Measurements from ENCODE around the gene GID8.

Gene GID8

DNA sequence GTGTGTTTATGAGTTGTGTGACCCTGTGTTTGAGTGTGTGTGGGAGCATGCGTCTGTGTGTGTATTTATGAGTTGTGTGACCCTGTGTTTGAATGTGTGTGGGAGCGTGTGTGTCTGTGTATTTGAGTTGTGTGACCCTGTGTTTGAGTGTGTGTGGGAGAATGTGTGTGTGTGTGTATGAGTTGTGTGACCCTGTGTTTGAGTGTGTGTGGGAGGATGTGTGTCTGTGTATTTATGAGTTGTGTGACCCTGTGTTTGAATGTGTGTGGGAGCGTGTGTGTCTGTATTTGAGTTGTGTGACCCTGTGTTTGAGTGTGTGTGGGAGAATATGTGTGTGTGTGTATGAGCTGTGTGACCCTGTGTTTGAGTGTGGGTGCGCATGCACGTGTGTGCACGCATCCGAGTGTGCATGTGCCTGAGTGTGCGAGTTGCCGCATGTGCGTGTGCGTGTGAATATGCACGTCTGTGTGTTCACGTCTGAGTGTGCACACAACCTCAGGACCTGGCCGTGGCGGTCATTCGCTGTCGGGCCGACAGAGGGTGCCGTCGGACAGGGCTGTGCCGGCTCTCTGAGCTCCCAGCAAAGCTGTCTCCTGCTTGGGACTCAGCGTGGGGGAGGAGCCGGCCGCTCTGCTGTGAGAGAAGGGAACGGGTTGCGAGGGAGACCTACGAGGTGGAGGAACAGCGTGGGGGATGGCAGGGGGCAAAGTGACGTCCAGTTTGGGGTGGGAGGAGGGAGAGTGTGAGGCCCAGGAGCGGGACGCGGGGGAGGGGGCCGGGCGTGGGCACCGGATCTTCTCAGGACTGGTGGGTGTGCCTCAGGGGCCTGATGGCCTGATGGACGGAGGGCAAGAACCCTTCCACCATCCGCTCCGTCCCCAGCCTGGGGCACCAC is 34.2 kb downstream of the GID8 start:
- FAIRE-seq: no peak

DNA sequence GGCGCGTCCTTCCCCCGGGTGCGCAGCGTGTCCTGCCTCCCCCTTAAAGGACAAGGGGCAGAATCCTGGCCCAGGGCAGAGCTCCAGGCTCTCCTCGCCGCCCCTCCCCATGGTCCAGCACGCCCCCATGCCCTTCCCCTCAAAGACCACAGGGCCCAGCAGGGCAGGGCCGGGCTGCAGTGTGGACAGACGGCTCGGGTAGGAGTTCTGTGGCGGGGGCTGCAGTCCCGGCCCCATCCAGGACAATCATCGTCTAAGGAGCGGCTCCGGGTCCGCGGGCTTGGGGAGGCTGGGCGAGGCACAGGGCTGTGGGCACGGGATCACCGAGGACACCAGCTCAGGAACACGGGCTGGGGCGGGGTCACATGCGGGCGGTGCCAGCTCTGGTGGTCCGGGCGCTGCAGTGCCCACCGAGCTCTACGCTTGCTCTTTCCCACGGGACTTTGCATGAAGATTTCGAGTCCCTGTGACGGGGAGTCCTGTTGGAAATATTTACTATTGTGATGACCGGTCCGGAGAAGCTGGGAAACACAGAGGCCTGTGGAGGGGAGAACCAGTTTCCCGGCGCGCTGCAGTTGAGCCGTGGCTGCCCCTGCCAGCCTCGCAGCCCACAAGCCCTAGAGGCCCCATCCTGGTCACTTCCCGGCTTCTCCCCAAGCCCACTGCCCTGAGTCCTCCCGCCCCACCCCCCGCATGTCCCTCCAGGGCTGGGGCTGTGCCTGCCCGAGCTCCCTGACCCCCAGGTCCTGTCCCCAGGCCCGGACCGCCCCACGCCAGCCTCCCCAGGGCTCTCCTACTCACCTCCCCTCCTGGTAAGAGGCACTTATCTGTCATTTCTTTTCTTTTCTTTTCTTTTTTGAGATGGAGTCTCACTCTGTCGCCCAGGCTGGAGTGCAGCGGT is 35.1 kb downstream of the GID8 start:
- no peak for FAIRE-seq

- FAIRE-seq: no peak
These were observed 37.4 kb downstream of the GID8 start for GRCh38 chr20:62975251-62975760.

DNA sequence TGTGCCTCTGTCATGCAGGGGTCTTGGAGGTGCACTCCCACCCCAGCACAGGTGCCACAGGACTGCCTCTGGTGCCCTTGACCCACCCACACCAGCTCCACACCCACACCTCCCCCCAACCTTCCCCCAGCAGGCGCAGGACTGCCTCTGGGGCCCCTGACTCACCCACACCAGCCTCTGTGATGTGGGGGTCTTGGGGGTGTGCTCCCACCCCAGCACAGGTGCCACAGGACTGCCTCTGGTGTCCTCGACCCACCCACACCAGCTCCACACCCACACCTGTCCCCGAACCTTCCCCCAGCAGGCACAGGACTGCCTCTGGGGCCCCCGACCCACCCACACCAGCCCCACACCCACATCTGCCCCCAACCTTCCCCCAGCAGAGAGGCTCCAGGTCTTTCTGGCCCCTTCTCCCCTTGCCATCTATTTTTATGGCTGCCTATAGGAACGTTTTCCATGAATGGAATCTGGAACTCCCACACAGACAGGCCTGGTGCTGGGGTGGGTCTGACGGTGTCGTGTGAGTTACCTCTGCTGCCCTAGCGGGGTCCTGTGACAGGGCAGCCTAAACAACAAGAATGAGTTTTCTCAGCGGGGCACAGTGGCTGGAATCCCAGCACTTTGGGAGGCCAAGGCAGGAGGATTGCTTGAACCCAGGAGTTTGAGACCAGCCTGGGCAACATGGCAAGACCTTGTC is 38.0 kb downstream of the GID8 start:
- no peak for FAIRE-seq

GRCh38 chr20:62976886-62977285 is 38.9 kb downstream of the GID8 start:
- FAIRE-seq: no peak

DNA sequence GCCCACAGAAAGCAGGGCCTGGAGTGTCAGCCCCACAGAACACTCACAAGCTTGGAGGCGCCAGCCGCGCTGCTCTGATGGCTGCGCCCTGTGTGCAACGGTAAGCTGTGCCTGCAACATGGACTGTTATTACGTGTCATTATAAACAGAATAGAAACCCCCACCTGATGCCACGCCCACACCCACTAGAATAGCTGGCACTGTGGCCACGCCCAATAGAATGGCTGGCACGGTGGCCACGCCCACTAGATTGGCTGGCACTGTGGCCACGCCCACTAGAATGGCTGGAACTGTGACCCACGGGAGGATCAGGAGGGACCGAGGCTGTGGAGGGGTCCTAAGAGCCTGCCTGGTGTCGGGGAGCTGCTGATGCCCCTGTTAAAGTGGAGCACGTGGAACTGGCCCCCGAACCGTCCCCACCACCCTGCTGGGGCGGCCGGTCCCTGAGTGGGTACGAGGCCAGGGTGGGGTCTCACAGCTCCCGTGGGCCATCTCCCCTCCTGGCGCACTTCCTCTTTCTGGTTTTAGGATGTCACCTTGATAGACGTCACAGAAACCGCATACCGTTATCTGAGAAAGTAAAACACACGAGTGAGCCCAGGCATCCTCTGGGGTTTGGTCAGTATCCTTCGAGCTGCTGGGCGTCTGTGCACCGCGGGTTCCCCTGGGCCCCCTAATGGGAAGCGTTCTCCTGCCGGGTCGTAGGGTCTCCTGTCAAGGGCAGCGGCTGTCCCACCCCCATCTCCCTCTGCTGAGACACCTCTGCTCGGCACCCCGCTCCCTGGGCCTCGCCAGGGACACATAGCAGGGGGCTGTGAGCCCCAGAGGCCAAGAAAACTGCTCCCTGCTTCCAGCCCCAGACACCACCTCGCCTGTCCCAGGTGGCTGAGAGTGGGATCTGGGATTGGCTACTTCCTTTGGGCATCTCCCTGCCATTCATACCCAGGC is 39.9 kb downstream of the GID8 start:
- FAIRE-seq: no peak

GRCh38 chr20:62978561-62978943 is 40.6 kb downstream of the GID8 start:
- FAIRE-seq: no peak

DNA sequence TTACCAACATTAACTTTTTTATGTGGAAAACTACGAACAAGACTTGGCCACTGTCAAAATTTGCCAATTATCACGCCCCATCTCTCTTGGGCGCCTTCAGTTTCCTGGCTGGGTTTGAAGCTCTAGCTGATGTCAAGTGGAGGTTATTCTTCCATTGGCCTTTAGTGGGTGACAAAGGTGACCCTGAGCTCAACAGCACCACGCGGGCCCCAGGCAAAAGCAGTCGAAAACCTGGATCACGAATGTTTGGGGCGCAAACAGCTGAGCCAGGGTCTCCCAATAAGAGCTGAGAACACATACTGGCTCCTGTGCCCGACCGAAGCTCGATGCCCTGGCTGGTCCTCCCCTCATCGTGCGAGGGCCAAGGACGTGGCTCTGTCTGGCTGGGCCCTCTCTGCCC is 41.4 kb downstream of the GID8 start:
- FAIRE-seq: no peak

DNA sequence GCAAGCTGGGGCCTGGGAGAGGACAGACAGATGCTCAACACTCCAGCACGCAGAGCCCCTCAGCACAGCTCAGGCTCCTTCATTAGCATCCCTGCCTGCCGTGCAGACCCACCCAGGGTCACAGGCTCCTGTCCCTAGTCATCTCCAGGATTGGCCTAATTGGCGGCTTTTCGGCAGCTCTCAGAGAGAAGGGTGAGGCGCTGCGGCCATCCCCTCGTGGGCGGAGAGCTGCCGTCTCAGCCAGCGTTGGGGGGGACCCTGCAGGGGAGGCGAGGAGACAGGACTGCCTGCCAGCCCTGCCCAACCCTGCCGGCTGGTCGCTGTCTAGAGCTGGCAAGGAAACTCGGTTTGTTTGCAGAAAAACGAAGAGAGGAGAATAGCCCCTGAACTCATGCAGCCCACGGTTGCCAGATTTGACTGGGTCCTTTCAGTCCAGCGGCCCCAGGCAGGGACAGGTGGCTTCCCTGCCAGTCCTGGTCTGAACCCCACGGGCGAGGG is 42.0 kb downstream of the GID8 start:
- no peak for FAIRE-seq

DNA sequence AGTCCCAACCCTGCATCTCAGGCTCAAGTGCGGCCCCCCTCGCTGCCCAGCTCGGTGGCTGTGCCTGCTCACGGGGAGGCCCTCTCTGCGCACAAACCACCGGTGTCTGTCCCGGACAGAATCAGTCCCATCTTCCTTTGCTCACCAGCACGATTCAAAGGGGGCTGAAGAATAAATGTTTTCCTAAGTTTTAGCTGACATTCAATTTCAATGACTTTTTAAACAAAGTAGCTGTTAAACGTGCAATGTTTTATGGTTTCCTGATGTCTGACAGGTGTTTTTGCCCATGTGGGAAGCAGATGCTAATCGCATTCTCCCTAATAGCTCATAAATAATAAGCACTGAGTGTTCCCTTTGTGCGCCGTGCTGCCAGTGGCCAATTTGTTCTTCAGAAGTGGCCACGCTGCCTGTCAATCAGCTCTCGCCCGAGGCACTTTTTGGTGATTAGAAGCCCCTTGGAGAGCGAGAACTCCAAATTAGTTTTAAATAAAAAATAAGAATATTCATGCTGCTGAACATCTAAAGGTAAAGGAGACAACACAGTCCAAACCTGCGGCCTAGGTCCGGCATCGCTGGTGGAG is 42.5 kb downstream of the GID8 start:
- no peak for FAIRE-seq

- FAIRE-seq: no peak
These were observed 43.0 kb downstream of the GID8 start for GRCh38 chr20:62980970-62981369.

DNA sequence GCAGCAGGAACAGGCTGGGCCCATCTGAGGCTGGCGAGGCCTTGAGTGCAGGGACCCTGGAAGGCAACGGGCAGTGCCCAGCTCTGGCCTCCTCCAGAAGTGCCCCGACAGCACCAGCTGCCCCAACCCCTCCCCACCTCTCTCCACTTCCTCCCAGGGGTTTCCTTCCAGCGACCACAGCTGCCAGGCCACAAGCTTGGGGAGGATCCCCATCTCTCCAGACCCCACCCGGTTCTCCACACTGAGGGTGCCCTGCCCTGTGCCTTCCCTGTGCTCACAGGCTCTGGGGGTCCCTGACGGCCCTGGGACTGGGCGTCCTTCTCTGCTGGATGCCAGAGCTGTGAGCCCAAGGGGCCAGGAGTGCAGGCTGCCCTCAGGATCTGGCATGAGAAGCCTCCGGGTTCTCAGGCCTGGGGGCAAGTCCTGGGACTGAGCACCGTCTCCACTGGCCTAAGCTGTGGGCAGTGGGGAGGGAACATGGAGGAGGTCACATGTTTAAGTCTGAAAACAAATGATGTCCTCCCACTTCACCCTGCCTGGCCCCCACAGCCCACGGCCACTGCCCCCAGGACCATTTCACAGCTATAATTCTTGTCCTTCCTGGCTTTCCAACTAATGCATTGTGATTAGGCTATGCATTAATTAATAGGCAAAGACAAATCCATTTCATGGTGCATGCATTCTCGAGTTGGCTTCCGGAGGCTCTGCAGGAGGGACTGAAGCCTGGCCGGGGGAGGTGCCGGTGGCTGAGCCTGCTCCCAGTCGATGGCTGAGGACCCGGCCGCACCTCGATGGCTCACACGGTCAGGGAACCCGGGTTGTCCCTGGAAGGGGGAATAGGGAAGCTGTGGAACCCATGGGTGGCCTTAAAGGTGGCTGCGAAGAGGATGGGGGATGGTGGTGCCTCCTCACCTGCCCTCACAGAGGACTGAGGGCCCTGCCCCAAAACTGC is 44.5 kb downstream of the GID8 start:
- FAIRE-seq: no peak

- FAIRE-seq: no peak
These were observed 45.3 kb downstream of the GID8 start for GRCh38 chr20:62983210-62983609.

GRCh38 chr20:62984666-62985443 is 46.9 kb downstream of the GID8 start:
- no peak for FAIRE-seq

DNA sequence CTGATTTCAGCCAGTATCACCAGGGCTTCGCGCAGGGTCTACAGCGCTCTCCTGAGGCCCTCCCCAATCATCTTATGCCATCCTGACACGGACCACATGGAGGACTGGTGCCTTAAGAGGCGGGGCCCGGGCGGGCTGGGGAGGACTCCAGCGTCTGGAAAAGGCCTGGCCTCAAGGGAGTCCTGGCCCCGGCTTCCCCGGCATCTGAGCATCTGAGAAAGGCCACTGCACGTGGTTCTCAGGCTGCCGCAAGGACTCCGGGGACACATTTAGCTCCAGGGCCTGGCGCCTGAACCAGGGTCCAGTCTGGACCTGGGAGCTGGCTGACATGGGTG is 47.5 kb downstream of the GID8 start:
- FAIRE-seq: no peak

- FAIRE-seq: no peak
These were observed 48.4 kb downstream of the GID8 start for GRCh38 chr20:62986257-62986800.

DNA sequence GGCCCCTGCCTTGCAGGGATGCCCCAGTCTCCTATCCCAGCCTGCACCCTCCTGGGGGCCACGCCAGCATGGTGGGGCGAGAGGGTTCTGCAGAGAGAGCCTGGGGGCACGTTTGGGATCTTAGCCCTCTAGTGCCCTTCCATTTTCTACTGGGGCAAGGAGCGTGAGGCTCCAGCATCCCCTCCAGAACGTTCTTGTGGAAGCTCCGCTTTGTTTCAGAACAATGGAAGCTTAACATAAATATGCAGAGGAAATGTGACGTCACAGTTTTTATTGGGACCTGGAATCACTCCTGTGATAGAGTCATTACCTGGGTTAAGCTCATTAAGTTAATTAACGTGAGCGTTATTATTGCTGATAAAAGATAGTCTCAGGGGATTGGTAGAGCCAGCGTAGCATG is 49.2 kb downstream of the GID8 start:
- FAIRE-seq: no peak

- no peak for FAIRE-seq
These were observed 51.3 kb downstream of the GID8 start for GRCh38 chr20:62989201-62989601.

- no peak for FAIRE-seq
These were observed 52.4 kb downstream of the GID8 start for GRCh38 chr20:62990306-62990825.

Data from islet of Langerhans (tissue), 1 donor.